Spleen (tissue), 7 donors: ENCODE data around the gene RAMP3.

ENCODE experiments used
- POLR2A ChIP-seq, 3 donors: fragments of 450-650 bp; IDR thresholded peaks; one replicate each; pipeline ENCODE4 v1.5.1; 2017; ENCODE audit warnings: antibody characterized with exemption in 3 of 3, mild to moderate bottlenecking in 1 of 3
- POLR2AphosphoS5 ChIP-seq, 3 donors: sonication (generic); formaldehyde crosslinking; IDR thresholded peaks; one replicate each; pipeline ENCODE4 v1.5.1; 2017; ENCODE audit warnings: antibody characterized with exemption in 3 of 3
- TF ChIP-seq, protein P1 (sequence below), 11 experiments: fragments of 200-600 bp in 7 of 11; fragments of 450-650 bp in 4 of 11; sonication (generic) in 4 of 11; IDR thresholded peaks in 8 of 11; conservative IDR thresholded peaks in 3 of 11; 1 replicate in 7 of 11; 2 replicates in 4 of 11; pipeline versions ENCODE4 v1.4.0 to v1.8.0; 2016 to 2021; ENCODE audit warnings: antibody characterized with exemption in 11 of 11, inconsistent platforms in 4 of 11, mild to moderate bottlenecking in 1 of 11
- donor health status: DM: no; HTN: no; CAD: no; lungs with moderate emphysema.
- donor health status: DM: no; HTN: no; CAD: no.
- donor health status: DM: no; HTN: no; CAD: no.

DNA sequence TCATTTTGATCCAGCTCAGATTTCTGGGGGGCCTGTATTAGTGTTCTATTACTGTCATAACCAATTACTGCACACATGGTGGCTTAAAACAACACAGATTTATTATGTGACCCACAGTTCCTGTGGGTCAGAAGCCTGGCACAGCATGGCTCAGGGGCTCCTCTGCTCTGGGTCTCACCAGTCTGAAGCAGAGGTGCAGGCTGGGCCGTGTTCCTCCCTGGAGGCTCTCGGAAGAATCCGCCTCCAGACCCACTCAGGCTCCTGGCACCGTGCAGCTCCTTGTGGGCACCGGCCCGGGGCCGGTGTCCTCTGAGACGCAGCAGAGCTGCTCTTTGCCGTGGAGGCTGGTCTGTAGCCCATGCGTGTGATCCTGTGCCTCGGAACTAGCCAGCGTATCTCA lies 61.5 kb downstream of the RAMP3 start:
- TF ChIP-seq, protein P1, sequence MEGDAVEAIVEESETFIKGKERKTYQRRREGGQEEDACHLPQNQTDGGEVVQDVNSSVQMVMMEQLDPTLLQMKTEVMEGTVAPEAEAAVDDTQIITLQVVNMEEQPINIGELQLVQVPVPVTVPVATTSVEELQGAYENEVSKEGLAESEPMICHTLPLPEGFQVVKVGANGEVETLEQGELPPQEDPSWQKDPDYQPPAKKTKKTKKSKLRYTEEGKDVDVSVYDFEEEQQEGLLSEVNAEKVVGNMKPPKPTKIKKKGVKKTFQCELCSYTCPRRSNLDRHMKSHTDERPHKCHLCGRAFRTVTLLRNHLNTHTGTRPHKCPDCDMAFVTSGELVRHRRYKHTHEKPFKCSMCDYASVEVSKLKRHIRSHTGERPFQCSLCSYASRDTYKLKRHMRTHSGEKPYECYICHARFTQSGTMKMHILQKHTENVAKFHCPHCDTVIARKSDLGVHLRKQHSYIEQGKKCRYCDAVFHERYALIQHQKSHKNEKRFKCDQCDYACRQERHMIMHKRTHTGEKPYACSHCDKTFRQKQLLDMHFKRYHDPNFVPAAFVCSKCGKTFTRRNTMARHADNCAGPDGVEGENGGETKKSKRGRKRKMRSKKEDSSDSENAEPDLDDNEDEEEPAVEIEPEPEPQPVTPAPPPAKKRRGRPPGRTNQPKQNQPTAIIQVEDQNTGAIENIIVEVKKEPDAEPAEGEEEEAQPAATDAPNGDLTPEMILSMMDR (IDR thresholded peaks at IDR 0.05 in 8 of 11, conservative IDR thresholded peaks at IDR 0.05 in 3 of 11) = no peak
- TF ChIP-seq POLR2A (IDR thresholded peaks at IDR 0.05) (no peak), POLR2AphosphoS5 (IDR thresholded peaks at IDR 0.05) (no peak)
